NCI-H2107 treated with DMSO at 0.1 percent for 48 hours (cell line): Measurements from ENCODE around the gene DNA2.
"Not testable (repeated sequence)": the region's sequence is repeated elsewhere in the genome, so short reads cannot be mapped to it uniquely, and the experiment has no call there.

ENCODE experiments used
- DNase-seq: peaks from one replicate; lab custom pipeline; 2025; ENCODE audit not compliant: unreplicated experiment; lab: John Stamatoyannopoulos, UW

DNA2 gene, protein sequence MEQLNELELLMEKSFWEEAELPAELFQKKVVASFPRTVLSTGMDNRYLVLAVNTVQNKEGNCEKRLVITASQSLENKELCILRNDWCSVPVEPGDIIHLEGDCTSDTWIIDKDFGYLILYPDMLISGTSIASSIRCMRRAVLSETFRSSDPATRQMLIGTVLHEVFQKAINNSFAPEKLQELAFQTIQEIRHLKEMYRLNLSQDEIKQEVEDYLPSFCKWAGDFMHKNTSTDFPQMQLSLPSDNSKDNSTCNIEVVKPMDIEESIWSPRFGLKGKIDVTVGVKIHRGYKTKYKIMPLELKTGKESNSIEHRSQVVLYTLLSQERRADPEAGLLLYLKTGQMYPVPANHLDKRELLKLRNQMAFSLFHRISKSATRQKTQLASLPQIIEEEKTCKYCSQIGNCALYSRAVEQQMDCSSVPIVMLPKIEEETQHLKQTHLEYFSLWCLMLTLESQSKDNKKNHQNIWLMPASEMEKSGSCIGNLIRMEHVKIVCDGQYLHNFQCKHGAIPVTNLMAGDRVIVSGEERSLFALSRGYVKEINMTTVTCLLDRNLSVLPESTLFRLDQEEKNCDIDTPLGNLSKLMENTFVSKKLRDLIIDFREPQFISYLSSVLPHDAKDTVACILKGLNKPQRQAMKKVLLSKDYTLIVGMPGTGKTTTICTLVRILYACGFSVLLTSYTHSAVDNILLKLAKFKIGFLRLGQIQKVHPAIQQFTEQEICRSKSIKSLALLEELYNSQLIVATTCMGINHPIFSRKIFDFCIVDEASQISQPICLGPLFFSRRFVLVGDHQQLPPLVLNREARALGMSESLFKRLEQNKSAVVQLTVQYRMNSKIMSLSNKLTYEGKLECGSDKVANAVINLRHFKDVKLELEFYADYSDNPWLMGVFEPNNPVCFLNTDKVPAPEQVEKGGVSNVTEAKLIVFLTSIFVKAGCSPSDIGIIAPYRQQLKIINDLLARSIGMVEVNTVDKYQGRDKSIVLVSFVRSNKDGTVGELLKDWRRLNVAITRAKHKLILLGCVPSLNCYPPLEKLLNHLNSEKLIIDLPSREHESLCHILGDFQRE

DNA sequence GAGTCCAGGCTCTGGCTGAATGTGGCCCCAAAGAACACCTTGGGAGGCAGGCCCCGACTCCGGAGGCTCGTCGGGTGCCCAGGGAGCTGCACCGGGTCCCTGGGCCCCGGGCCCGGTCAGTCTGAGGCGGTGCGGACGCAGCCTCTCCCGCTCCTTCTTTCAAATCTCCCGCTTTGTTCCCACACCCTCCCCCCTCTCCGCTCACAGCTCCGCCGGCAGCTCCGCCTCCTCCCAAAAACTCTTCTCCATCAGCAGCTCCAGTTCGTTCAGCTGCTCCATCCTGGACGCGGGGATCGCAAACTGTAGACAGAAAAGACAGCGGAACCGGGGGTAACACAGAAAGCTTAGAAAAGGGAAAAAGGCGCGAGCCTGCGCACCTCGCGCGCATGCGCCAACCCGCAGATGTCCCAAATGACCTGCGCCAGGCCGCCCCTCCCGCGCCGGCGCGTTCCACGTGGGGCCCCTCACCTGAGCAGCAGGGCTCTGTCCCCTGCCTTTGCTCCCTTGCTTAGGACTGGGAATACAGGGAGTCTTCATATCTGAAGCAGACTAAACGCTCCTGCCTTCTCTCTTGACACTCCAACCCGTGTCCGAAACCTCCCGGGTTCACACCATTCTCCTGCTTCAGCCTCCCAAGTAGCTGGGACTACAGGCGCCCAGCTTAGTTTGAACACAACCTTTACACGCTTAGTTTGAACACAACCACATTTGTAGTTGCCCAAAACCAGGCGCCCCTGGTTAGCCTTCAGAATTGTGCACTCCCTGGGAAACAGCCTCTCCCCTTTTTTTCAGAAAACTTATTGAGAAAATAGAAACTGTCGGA, at the start of gene DNA2:
TSS of gene DNA2 (minus strand) at position 388 of the 823 bp plus-strand sequence. CDS start at position 279, 109 bp downstream.
- DNase-seq: peak; percentile 43

DNA sequence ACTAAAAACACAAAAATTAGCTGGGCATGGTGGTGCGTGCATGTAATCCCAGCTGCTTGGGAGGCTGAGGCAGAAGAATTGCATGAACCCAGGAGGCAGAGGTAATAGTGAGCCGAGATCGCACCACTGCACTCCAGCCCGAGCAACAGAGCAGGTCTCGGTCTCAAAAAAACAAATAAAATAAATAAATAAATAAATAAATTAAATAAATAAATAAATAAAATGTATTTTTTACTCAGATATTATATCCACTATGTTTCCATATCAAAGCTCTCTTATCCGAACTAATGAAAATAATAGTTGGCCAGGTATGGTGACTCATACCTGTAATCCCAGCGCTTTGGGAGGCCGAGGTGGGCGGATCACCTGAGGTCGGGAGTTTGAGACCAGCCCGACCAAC, 46.8 kb upstream of the DNA2 start:
- DNase-seq: not testable (repeated sequence)

DNA sequence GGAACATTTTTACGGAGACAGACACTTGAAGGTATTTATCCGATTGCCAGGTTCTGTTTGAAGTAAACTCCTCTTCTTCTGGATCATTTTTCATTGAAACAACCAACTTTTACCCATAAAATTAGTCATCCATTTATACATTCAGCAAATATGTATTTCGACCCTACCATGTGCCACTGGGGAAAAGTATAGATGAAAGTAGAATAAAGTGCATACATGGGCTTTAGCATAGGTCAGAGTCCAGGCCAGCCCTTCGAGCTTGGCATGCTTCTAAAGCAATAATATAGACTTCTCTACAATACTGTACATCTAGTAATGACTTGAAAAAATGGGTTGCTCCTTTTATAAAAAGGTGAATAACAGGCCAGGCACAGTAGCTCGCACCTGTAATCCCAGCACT, 45.4 kb upstream of the DNA2 start:
- DNase-seq: no peak

DNA sequence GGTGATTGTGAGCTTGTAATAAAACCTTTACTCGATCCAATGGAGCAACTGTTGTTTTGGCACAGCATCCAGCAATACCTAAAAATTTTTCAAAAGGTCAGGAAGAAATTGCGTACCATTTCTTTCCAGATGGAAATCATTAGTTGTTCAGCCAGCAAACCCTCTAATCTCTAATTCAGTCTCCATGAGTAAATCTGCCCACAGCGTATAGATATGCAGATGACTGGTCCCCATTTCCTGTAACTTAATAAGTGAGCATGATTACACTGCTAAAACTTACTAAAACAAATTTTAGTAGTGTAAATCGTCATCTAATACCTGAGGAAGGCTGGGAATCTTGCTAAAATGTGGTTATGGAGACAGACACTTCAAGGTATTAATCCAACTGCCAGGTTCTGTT, 45.0 kb upstream of the DNA2 start:
- DNase-seq: no peak

DNA sequence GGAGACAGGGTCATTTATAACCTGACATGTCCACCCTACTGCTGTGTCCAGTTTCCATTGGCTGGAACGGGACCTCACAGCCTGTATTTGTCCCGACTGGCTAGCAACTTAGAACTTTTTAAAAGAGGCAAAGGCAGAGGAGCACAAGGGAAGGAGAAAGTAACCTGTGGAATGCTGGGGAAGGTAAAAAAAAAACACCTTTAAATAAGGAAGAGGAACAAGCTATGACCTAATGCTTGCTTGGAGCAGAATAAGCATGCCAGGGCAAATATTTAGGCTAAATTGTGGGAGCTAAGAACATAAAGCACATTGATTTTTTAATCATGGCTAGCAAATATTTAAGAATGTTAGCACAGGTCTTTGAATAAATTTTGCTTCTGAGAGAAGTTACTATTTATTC, 44.4 kb upstream of the DNA2 start:
- not testable (repeated sequence) for DNase-seq

DNA sequence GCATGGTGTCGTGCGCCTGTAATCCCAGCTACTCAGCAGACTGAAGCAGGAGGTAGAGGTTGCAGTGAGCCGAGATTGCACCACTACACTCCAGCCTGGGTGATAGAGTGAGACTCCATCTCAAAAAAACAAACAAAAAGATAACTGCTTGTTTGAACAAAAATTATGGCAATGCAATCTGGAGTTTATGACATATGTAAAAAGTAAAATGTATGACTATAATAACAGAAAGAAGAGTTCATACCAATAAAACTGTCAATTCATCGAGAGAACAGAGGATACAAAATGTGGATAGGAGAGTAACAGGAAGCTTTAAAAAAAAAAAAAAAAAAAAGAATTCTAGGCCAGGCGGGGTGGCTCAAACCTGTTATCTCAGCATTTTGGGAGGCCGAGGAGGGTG, 36.3 kb upstream of the DNA2 start:
- no peak for DNase-seq

DNA sequence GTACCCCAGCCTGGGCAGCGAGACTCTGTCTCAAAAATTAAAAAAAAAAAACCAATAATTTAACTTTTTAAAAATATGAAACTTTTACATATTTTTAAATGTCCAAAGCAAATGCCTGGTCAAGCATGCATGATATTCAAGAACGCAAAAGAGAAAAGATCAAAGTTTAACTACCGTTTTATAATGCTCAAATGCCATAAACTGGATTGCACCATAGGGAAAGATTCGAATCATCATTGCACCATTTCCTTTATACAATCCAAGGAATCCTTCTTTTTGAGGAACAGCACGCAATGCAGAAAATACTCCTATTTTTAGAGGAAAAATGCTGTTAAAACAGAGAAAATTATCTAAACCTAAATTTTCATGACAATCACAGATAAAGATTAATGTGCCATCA, 34.6 kb upstream of the DNA2 start:
- DNase-seq: no peak

DNA sequence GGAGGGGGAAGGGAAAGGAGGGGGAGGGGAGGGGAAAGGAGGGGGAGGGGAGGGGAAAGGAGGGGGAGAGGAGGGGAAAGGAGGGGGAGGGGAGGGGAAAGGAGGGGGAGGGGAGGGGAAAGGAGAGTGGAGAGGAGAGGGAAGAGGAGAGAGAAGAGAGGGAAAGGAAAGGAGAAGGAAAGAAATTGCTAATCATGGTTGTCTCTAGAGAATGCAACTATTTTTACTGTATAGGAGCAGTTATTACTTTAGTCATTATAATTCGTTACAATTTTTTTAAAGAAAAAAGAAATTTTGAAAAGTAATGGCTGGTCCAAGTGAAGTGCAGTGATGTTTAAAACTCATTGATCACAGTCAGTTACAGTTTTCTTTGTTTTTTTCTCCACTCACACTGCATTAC, 31.1 kb upstream of the DNA2 start:
- DNase-seq: no peak

DNA sequence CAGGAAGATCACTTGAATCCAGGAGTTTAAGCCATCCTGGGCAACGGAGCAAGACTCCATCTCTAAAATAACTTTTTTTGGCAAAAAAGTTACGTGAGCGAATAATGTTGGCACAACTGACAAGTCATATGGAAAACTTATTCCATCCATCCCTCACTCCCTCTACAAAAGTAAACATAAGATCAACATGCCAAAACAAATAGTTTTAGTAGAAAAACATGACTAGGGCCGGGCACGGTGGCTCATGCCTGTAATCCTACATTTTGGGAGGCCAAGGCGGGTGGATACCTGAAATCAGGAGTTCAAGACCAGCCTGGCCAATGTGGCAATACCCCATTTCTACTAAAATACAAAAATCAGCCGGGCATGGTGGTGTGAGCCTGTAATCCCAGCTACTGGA, 29.9 kb upstream of the DNA2 start:
- DNase-seq: no peak

DNA sequence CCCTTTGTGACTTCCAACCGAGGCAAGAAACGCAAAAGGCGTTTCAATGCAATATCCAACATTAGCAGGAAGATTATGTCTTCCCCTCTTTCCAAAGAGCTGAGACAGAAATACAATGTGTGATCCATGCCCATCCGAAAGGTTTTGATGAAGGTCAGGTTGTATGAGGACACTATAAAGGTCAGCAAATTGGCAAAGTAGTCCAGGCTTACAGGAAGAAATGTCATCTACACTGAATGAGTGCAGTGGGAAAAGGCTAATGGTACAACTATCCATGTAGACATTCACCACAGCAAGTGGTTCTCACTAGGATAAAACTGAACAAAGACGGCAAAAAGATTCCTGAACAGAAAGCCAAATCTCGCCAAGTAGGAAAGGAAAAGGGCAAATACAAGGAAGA, 27.8 kb upstream of the DNA2 start:
- no peak for DNase-seq

DNA sequence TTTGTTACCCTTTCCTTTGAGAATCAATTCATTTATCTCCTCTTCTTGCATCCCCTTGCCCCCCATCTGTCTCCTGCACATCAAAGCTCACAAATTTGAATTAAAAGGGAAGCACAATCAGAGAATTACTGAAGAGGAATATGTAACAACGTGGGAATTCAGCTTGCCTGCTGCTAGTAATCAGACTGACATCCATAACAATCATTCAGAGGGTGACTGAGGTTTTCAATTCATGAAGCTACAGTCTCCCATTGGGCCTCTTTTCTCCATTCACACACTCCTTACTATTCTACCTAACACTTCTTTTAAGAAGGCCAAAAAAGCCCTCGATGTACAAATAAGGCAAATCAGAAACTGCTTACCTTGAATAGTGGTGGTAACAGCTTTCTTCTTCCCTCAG, 24.3 kb upstream of the DNA2 start:
- no peak for DNase-seq

DNA sequence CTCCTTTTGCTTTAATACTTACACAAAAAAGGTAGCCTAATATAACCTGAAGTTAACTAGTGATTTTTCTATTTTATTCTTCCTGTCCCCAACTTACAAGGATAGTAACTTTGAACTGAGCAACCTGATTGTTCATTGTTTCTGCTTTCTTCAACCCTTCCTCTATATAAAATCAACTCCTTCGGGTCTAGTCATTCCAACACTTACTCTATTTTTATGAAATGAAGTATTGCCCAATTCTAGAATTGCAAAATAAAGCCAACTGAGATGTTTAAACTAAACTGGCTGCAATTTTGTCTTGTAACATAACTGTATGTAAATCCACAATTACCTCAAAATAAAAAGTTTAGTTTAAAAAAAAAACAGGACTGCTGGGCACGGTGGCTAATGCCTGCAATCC, 20.3 kb upstream of the DNA2 start:
- no peak for DNase-seq

DNA sequence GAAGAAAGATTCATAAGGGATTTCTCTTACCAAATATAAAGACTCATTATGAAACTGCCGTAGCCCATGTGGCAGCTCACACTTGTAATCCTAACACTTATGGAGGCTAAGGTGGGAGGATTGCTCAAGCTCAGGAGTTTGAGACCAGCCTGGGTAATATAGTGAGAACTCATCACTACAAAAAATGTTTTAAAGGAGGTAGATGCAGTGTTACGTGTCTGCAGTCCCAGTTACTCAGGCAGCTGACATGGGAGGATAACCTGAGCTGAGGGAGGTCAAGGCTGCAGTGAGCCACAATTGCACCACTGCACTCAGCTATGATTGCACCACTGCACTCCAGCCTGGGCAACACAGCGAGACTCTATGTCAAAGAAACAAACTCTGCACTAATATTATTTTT, 18.1 kb upstream of the DNA2 start:
- no peak for DNase-seq

DNA sequence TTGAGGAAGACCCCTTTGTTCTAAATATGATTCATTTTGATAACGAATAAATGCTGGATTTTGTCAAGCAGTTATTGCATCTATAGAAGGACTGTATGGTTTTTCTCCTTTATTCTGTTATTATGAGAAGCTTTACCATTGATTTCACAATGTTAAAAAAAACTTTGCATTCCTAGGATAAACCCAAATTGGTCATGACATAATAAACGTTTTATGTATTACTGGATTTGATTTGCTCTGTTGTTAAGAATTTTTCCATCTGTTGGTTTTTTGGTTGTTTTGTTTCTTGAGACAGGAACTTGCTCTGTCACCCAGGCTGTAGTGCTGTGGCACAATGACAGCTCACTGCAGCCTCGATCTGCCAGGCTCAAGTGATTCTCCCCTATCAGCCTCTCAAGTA, 2.2 kb upstream of the DNA2 start:
- no peak for DNase-seq

DNA sequence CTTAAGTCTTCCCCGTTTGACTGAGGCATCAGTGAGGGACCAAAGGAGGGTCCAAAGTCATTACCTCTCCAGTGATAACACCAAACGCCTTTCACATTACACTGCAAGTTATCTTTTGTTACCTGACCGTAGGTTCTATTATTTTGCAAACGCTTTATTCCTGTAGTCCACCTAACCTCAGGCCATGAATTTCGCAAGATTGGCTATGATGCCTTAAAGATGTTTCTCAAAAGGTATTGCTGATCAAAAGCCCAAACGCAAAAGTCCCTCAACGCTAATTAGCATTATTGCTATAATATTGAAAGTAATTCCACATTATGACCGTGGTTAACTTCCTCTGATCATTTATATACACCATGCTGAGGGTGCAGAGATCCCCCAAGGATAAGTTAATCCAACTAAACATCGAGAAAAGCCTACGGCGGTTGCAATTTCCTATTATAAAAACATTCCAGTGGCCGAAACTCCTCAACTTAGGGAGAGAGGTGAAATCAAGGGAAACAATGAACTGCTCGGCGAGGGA, 649 bp downstream of the DNA2 start:
- no peak for DNase-seq

DNA sequence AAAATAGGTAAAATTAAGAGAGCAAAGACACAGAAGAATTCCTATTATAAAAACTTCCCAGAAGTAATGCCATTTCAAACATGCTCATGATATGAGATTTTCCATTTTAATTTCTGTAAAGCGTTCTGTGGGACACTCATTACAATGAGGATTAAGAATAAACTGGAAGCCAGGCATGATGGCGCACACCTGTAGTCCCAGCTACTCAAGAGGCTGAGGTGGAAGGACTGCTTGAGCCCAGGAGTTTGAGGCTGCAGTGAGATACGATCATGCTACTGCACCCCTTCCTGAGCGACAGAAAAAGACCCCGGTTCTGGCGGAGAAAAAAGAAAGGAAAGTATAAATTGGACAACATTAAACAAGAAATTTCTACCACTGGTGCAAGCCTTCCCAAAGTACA, 1.5 kb downstream of the DNA2 start:
- DNase-seq: no peak

DNA sequence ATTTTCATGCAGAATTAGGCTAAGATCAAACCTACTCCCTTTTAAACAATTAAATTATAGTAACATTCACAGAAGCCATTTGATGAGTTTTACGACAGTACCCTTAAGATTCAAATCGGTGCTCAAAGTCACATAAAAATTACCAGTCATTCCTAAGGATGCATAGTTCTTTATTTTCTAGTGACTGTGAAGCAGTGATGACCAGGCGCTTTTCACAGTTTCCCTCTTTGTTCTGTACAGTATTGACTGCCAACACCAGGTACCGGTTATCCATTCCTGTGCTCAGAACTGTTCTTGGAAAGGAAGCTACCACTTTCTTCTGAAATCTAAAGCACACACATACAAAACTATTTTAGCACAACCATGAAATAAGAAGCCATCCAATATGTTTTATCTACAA, 1.9 kb downstream of the DNA2 start:
- no peak for DNase-seq

DNA sequence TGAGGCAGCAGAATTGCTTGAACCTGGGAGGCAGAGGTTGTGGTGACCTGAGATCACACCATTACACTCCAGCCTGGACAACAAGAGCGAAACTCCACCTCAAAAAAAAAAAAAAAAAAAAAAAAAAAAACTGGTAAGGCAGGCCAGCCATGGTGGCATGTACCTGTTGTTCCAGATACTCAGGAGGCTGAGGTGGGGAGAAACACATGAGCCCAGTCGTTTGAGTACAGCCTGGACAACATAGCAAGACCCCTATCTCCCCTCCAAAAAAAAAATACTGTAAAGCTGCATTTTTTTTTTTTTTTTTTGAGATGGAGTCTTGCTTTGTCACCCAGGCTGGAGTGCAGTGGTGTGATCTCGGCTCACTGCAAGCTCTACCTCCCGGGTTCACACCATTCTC, 7.0 kb downstream of the DNA2 start:
- DNase-seq: not testable (repeated sequence)

DNA sequence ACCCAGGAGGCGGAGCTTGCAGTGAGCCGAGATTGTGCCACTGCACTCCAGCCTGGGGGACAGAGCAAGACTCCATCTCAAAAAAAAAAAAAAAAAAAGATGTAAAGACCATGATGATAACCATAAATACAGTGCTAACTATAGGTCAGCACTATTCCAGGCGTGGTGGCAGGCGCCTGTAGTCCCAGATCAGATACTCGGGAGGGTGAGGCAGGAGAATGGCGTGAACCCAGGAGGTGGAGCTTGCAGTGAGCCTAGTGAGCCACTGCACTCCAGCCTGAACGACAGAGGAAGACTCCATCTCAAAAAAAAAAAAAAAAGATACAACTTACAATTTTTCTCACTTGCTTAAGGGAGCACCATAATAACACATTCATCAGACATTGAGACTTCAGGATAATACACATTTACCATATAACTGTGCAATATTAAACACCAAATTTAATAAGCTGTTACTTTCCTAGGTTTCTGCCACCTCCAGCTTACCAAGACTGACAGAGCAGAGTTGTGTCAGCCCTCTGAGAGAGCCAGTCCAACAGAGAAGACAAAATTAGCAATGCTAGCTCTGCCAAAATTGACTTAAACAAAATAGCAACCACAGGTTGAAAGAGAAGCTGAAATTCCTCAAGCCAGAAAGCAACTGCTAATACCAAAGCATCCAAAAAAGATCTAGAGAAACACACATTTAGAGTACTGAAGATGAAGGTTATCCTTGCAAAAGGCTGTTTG, 8.2 kb downstream of the DNA2 start:
- no peak for DNase-seq

DNA sequence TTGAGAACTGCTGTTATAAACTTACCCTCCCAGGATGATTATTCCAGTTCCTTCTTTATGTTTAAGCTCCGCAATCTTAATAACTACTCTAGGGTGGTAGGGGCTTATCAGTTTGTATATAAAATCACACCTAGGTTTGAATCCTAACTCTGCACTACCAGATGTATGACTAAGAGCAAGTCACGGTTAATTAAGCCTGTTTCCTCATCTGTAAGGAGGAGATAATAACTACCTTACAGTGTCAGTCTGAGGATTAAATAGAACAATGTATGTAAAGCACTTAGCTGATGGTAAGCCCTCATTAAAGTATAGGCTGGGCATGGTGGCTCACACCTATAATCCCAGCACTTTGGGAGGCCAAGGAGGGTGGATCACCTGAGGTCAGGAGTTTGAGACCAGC, 9.2 kb downstream of the DNA2 start:
- DNase-seq: no peak
